IPS-18c (cell line): Measurements from ENCODE around the gene CBLIF.
"Not testable (repeated sequence)": the region's sequence is repeated elsewhere in the genome, so short reads cannot be mapped to it uniquely, and the experiment has no call there.

Experiments
- H3K4me3 ChIP-seq: 2 replicates; pipeline ENCODE4 v1.7.0; 2013; ENCODE audit warnings: low read depth, mild to moderate bottlenecking, low read length, moderate library complexity; ENCODE audit not compliant: insufficient read depth
- H3K9me3 ChIP-seq: one replicate; pipeline ENCODE4 v1.6.1; 2013; ENCODE audit warnings: mild to moderate bottlenecking, low read length, moderate library complexity; ENCODE audit not compliant: control insufficient read depth, insufficient read depth

CBLIF gene

GRCh38 chr11:59854871-59855270 lies 9.6 kb upstream of the CBLIF start:
- H3K9me3 ChIP-seq: no peaks in the 10 kb centered on the region

GRCh38 chr11:59851416-59851815 lies 6.1 kb upstream of the CBLIF start:
- H3K9me3 ChIP-seq, H3K4me3 ChIP-seq: not testable (repeated sequence)

More at GRCh38 chr11:59854871-59855270, 9.6 kb upstream of the CBLIF start:
- H3K4me3 ChIP-seq: no peak overlapping the region

GRCh38 chr11:59849551-59849950 lies 4.3 kb upstream of the CBLIF start:
- not testable (repeated sequence) for H3K9me3 ChIP-seq, H3K4me3 ChIP-seq

- peaks cover 2% of the 10 kb centered on the region for H3K9me3 ChIP-seq
- no peak overlapping the region for H3K4me3 ChIP-seq
Observed at GRCh38 chr11:59849129-59849528, 3.8 kb upstream of the CBLIF start.

- not testable (repeated sequence) for H3K4me3 ChIP-seq, H3K9me3 ChIP-seq
Observed at GRCh38 chr11:59848439-59848838, 3.1 kb upstream of the CBLIF start.

DNA sequence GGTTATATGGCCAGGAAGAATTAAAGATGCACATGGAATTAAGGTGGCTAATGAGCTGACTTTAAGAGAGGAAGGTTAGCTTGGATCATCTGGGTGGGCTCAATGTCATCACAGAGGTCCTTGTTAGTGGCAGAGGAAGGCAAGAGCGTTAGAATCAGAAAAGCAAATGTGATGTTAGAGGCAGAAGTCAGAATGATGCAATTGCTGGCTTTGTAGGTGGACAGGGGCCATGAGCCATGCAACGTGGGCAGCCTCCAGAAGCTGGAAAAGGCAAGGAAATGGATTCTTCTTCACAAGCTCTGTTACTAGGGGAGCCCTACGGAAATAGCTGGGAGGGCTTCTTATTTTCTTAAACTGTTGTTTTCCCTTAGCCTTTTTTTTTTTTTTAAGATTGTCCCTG lies 2.3 kb upstream of the CBLIF start:
- Histone ChIP-seq H3K9me3 (peaks cover 2% of the 10 kb centered on the region), H3K4me3 (no peak overlapping the region)

- Histone ChIP-seq H3K9me3 (peaks cover 2% of the 10 kb centered on the region), H3K4me3 (no peak overlapping the region)
Observed at GRCh38 chr11:59846556-59846955, 1.3 kb upstream of the CBLIF start.

GRCh38 chr11:59842316-59842715 lies 3.0 kb downstream of the CBLIF start:
- Histone ChIP-seq H3K4me3 (no peak overlapping the region), H3K9me3 (no peaks in the 10 kb centered on the region)

DNA sequence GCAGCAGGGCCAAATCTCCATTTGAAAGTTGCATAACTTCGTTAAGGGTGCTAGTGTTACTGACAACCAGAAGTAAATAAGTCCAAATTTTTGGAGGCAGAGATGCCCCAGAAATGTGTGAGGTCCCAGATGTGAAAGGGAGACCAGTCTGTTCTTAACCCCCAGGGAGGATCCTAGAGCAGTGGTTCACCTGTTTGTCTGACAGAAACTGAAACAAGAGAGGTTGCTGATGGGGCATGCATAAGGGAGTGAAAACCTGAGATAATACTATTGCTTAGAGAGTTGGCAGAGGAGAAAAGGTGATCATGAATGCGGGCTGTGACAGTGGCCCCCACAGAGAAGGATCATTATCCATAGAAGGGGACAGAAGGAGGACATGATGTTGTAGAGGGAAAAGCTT lies 3.8 kb downstream of the CBLIF start:
- H3K4me3 ChIP-seq: no peak overlapping the region
- no peaks in the 10 kb centered on the region for H3K9me3 ChIP-seq

DNA sequence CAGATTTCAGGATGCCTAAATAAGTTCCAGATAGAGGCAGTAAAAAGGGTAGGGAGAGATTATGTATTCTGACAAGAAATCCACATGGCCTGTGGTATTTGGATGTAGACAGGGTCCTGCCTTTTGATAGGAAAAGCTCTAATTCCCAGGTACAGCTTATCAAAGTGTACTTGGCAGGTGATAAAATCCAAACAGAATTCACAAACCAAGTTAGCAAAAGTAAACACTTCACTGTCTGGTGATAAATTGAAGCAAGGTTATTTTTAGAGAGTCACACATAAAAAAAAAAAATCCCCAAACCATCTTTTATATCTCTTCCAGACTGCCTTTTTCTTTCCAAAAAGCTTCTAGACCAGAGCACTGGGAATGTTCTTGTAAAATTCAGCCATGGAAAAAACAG lies 5.7 kb downstream of the CBLIF start:
- H3K9me3 ChIP-seq: no peaks in the 10 kb centered on the region

GRCh38 chr11:59833602-59834001 lies 11.7 kb downstream of the CBLIF start:
- Histone ChIP-seq H3K9me3 (peaks cover 2% of the 10 kb centered on the region), H3K4me3 (no peak overlapping the region)

More for the DNA sequence above, 5.7 kb downstream of the CBLIF start:
- no peak overlapping the region for H3K4me3 ChIP-seq

DNA sequence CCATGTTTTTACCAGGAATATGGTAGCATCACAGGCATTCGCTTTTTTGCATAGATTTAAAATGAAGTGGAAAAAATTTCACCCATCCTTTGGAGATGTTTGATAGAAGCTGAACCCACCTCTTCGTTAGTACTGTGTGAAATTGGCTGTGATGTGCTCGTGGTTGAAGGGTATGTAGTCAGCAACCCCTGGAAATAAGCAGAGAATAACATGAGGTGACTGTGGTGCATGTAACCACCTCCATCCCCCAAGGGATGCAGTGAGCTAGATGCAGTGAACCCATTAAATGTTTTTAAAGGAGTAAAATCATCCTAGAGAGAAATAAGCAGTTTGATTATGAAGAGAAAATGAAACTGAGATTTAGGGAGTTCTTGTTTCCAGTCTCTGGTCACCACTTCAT lies 15.9 kb downstream of the CBLIF start:
- H3K9me3 ChIP-seq: peaks cover 2% of the 10 kb centered on the region
- no peak overlapping the region for H3K4me3 ChIP-seq

- Histone ChIP-seq H3K9me3 (no peaks in the 10 kb centered on the region), H3K4me3 (no peak overlapping the region)
Observed at GRCh38 chr11:59822989-59823566, 22.2 kb downstream of the CBLIF start.

- Histone ChIP-seq H3K4me3 (no peak overlapping the region), H3K9me3 (no peaks in the 10 kb centered on the region)
Observed at GRCh38 chr11:59818572-59818971, 26.7 kb downstream of the CBLIF start.

DNA sequence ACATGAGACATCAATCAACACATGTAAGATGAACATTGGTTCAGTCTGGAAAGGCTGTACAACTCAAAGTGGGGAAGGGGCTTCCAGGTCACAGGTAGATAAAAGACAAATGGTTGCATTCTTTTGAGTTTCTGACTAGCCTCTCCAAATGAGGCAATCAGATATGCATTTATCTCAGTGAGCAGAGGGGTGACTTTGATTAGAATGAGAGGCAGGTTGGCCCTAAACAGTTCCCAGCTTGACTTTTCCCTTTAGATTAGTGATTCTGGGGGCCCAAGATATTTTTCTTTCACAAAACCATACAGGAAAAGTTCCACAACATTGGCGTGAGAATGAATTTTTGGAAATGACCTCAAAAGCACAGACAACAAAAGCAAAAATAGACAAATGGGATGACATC lies 28.9 kb downstream of the CBLIF start:
- H3K9me3 ChIP-seq, H3K4me3 ChIP-seq: not testable (repeated sequence)

GRCh38 chr11:59815754-59816153 lies 29.5 kb downstream of the CBLIF start:
- Histone ChIP-seq H3K9me3 (no peaks in the 10 kb centered on the region), H3K4me3 (no peak overlapping the region; the same call in 1 of the 2 replicates)

- no peaks in the 10 kb centered on the region for H3K9me3 ChIP-seq
- no peak overlapping the region for H3K4me3 ChIP-seq
Observed at GRCh38 chr11:59814021-59814420, 31.3 kb downstream of the CBLIF start.

GRCh38 chr11:59813364-59813763 lies 31.9 kb downstream of the CBLIF start:
- Histone ChIP-seq H3K9me3 (no peaks in the 10 kb centered on the region), H3K4me3 (no peak overlapping the region)

DNA sequence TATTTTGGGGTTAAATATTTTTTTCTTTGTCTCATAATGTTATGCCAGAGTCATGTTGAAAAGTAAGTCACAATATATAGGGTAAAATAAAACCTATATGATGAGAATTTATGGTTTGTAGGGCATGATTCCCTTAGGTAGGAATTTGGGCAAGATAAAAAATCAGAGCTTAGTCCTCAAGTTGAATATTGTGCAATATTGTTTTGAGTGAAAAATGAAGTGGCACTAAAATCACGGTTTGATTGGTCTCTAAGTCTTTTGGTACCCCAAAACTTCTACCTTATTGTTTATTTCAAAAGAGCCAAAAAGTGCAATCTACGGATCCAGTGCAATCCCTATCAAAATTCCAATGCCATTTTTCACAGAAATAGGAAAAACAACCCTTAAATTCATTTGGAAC lies 33.1 kb downstream of the CBLIF start:
- H3K4me3 ChIP-seq: no peak overlapping the region
- H3K9me3 ChIP-seq: no peaks in the 10 kb centered on the region
